ENCODE measurements around the gene TSPAN14. TPM values are rescaled to one million over a fixed set of nuclear protein-coding genes. Genes with fewer than 3 reads are reported as not detected.
A peak's percentile ranks its signal among the peaks of the same experiment; 100 is the strongest.

TSPAN14 gene
- total and polyA plus RNA-seq, 2 of the 13 experiments (the other 11 are each of a cell fraction or from before 2014, with no cell fraction given): 24.1 to 80.6 TPM

GRCh38 chr10:80453842-80454512 lies at the start of gene TSPAN14 (continued):
- no peak for TF ChIP-seq ZNF800 (CRISPR knock-in tag; IDR thresholded peaks at IDR 0.05)
- TF ChIP-seq KMT2B (CRISPR knock-in tag; IDR thresholded peaks at IDR 0.05): no peak
- TF ChIP-seq MAF1 (CRISPR knock-in tag; IDR thresholded peaks at IDR 0.05; ENCODE audit: borderline replicate concordance): no peak
- TF ChIP-seq KLF11 (CRISPR knock-in tag; IDR thresholded peaks at IDR 0.05): no peak
- TF ChIP-seq ZFP82 (CRISPR knock-in tag; IDR thresholded peaks at IDR 0.05; ENCODE audit: borderline replicate concordance): 0 out of 2 replicates have a peak, but pooled peaks have one; percentile 26
- no peak for TF ChIP-seq DNMT1 (CRISPR knock-in tag; IDR thresholded peaks at IDR 0.05)
- no peak for TF ChIP-seq ZNF30 (CRISPR knock-in tag; IDR thresholded peaks at IDR 0.05)
- no peak for TF ChIP-seq NCOA1 (CRISPR knock-in tag; IDR thresholded peaks at IDR 0.05)
- no peak for TF ChIP-seq ZNF788 (CRISPR knock-in tag; IDR thresholded peaks at IDR 0.05; ENCODE audit: borderline replicate concordance)
- no peak for TF ChIP-seq ZMAT3 (CRISPR knock-in tag; conservative IDR thresholded peaks at IDR 0.05)
- no peak for TF ChIP-seq ZNF354B (CRISPR knock-in tag; IDR thresholded peaks at IDR 0.05)
- TF ChIP-seq ZNF512 (CRISPR knock-in tag; IDR thresholded peaks at IDR 0.05): no peak
- 0 out of 2 replicates have a peak, but pooled peaks have one; percentile 5 for TF ChIP-seq HINFP (CRISPR knock-in tag; IDR thresholded peaks at IDR 0.05; ENCODE audit: low read depth)
- TF ChIP-seq ZNF329 (CRISPR knock-in tag; IDR thresholded peaks at IDR 0.05; ENCODE audit: low read depth): no peak
- no peak for TF ChIP-seq HIC2 (CRISPR knock-in tag; IDR thresholded peaks at IDR 0.05; ENCODE audit: low read depth)
- no peak for TF ChIP-seq KLF16 (CRISPR knock-in tag; IDR thresholded peaks at IDR 0.05)
- TF ChIP-seq ZNF674 (CRISPR knock-in tag; IDR thresholded peaks at IDR 0.05; ENCODE audit: low read depth): no peak
- no peak for TF ChIP-seq ZNF740 (CRISPR knock-in tag; IDR thresholded peaks at IDR 0.05)
- TF ChIP-seq TEAD2 (CRISPR knock-in tag; IDR thresholded peaks at IDR 0.05): no peak
- TF ChIP-seq ZNF331 (CRISPR knock-in tag; IDR thresholded peaks at IDR 0.05): no peak
- TF ChIP-seq ZNF766 (CRISPR knock-in tag; IDR thresholded peaks at IDR 0.05; ENCODE audit: borderline replicate concordance): no peak
